Activated naive CD4-positive, alpha-beta T cell treated with anti-CD3 and anti-CD28 coated beads, Interleukin-2, amount 50 U/mL, for 24 hours (primary cell): ENCODE data around the gene JAML.

Experiments used
- H3K27ac Mint-ChIP-seq: one replicate; pipeline ENCODE4 v1.8.0; 2021; ENCODE audit warnings: mild to moderate bottlenecking, mixed read lengths
- H3K27me3 Mint-ChIP-seq: one replicate; pipeline ENCODE4 v1.8.0; 2021; ENCODE audit warnings: mixed read lengths
- H3K36me3 Mint-ChIP-seq: one replicate; pipeline ENCODE4 v1.8.0; 2021; ENCODE audit warnings: mixed read lengths
- H3K4me1 Mint-ChIP-seq: one replicate; pipeline ENCODE4 v1.8.0; 2021; ENCODE audit warnings: mixed read lengths
- H3K4me3 Mint-ChIP-seq: one replicate; pipeline ENCODE4 v1.8.0; 2021; ENCODE audit warnings: mild to moderate bottlenecking, mixed read lengths
- H3K9me3 Mint-ChIP-seq: one replicate; pipeline ENCODE4 v1.8.0; 2021; ENCODE audit warnings: mixed read lengths

JAML gene

GRCh38 chr11:118156531-118157185 lies 68.2 kb downstream of the JAML start:
- Mint-ChIP-seq H3K4me3 (no peak overlapping the region), H3K4me1 (peaks cover 11% of the 10 kb centered on the region), H3K9me3 (no peaks in the 10 kb centered on the region), H3K27me3 (peaks cover 33% of the 10 kb centered on the region), H3K36me3 (no peaks in the 10 kb centered on the region), H3K27ac (no peak overlapping the region)

- H3K27me3 Mint-ChIP-seq = peaks cover 37% of the 10 kb centered on the region
- H3K9me3 Mint-ChIP-seq = no peaks in the 10 kb centered on the region
- H3K4me3 Mint-ChIP-seq = no peak overlapping the region
- peaks cover 11% of the 10 kb centered on the region for H3K4me1 Mint-ChIP-seq
- H3K36me3 Mint-ChIP-seq = no peaks in the 10 kb centered on the region
- H3K27ac Mint-ChIP-seq = no peak overlapping the region
Observed at GRCh38 chr11:118155776-118156530, 68.9 kb downstream of the JAML start.

GRCh38 chr11:118154641-118155040 lies 70.2 kb downstream of the JAML start:
- Mint-ChIP-seq H3K36me3 (no peaks in the 10 kb centered on the region), H3K9me3 (no peaks in the 10 kb centered on the region), H3K27me3 (peaks cover 37% of the 10 kb centered on the region), H3K27ac (no peak overlapping the region), H3K4me3 (no peak overlapping the region), H3K4me1 (peaks cover 11% of the 10 kb centered on the region)

GRCh38 chr11:118153976-118154375 lies 70.8 kb downstream of the JAML start:
- Mint-ChIP-seq H3K27me3 (peaks cover 37% of the 10 kb centered on the region), H3K4me1 (peaks cover 11% of the 10 kb centered on the region), H3K36me3 (no peaks in the 10 kb centered on the region), H3K4me3 (peak overlapping the region; percentile 68), H3K9me3 (no peaks in the 10 kb centered on the region), H3K27ac (no peak overlapping the region)

- no peaks in the 10 kb centered on the region for H3K9me3 Mint-ChIP-seq
- peak overlapping the region; percentile 68 for H3K4me3 Mint-ChIP-seq
- H3K27ac Mint-ChIP-seq = no peak overlapping the region
- H3K4me1 Mint-ChIP-seq = peaks cover 11% of the 10 kb centered on the region
- no peaks in the 10 kb centered on the region for H3K36me3 Mint-ChIP-seq
- peaks cover 35% of the 10 kb centered on the region for H3K27me3 Mint-ChIP-seq
Observed at GRCh38 chr11:118153516-118153915, 71.3 kb downstream of the JAML start.

- peaks cover 11% of the 10 kb centered on the region for H3K4me1 Mint-ChIP-seq
- no peak within 1 kb of the TSS for H3K27ac Mint-ChIP-seq
- no peaks in the 10 kb centered on the region for H3K9me3 Mint-ChIP-seq
- peaks cover 34% of the 10 kb centered on the region for H3K27me3 Mint-ChIP-seq
- peak within 1 kb of the TSS; percentile 68 for H3K4me3 Mint-ChIP-seq
- no peaks in the 10 kb centered on the region for H3K36me3 Mint-ChIP-seq
Observed at GRCh38 chr11:118152552-118153471, 72.0 kb downstream of the JAML start, which contains the start of gene SCN4B. TSS of gene SCN4B (minus strand) at chr11:118152823. CDS start at chr11:118152673, 150 bp downstream.

GRCh38 chr11:118152020-118152551 lies 72.7 kb downstream of the JAML start:
- H3K27me3 Mint-ChIP-seq = peaks cover 34% of the 10 kb centered on the region
- H3K9me3 Mint-ChIP-seq = no peaks in the 10 kb centered on the region
- H3K4me1 Mint-ChIP-seq = peaks cover 11% of the 10 kb centered on the region
- no peaks in the 10 kb centered on the region for H3K36me3 Mint-ChIP-seq
- H3K4me3 Mint-ChIP-seq = peak overlapping the region; percentile 39
- H3K27ac Mint-ChIP-seq = no peak overlapping the region

GRCh38 chr11:118151431-118151830 lies 73.4 kb downstream of the JAML start:
- peaks cover 7% of the 10 kb centered on the region for H3K4me1 Mint-ChIP-seq
- H3K36me3 Mint-ChIP-seq = no peaks in the 10 kb centered on the region
- no peak overlapping the region for H3K4me3 Mint-ChIP-seq
- no peak overlapping the region for H3K27ac Mint-ChIP-seq
- no peaks in the 10 kb centered on the region for H3K9me3 Mint-ChIP-seq
- H3K27me3 Mint-ChIP-seq = peaks cover 30% of the 10 kb centered on the region

- H3K9me3 Mint-ChIP-seq = no peaks in the 10 kb centered on the region
- H3K27me3 Mint-ChIP-seq = peaks cover 22% of the 10 kb centered on the region
- H3K4me1 Mint-ChIP-seq = peaks cover 9% of the 10 kb centered on the region
- H3K27ac Mint-ChIP-seq = no peak overlapping the region
- H3K4me3 Mint-ChIP-seq = no peak overlapping the region
- no peaks in the 10 kb centered on the region for H3K36me3 Mint-ChIP-seq
Observed at GRCh38 chr11:118149493-118149892, 75.3 kb downstream of the JAML start.

GRCh38 chr11:118148856-118149255 lies 76.0 kb downstream of the JAML start:
- Mint-ChIP-seq H3K9me3 (no peaks in the 10 kb centered on the region), H3K36me3 (no peaks in the 10 kb centered on the region), H3K4me1 (peaks cover 8% of the 10 kb centered on the region), H3K4me3 (no peak overlapping the region), H3K27me3 (peaks cover 21% of the 10 kb centered on the region), H3K27ac (peak overlapping the region; percentile 41)

- H3K4me3 Mint-ChIP-seq = no peak overlapping the region
- no peaks in the 10 kb centered on the region for H3K36me3 Mint-ChIP-seq
- peaks cover 20% of the 10 kb centered on the region for H3K27me3 Mint-ChIP-seq
Observed at GRCh38 chr11:118148240-118148639, 76.6 kb downstream of the JAML start.

GRCh38 chr11:118147502-118147901 lies 77.3 kb downstream of the JAML start:
- Mint-ChIP-seq H3K27me3 (peaks cover 25% of the 10 kb centered on the region), H3K4me3 (no peak overlapping the region), H3K36me3 (no peaks in the 10 kb centered on the region), H3K9me3 (no peaks in the 10 kb centered on the region), H3K27ac (peak overlapping the region; percentile 26), H3K4me1 (peaks cover 4% of the 10 kb centered on the region)

More at GRCh38 chr11:118148240-118148639, 76.6 kb downstream of the JAML start:
- no peak overlapping the region for H3K27ac Mint-ChIP-seq
- H3K4me1 Mint-ChIP-seq = peaks cover 4% of the 10 kb centered on the region
- H3K9me3 Mint-ChIP-seq = no peaks in the 10 kb centered on the region

- Mint-ChIP-seq H3K4me1 (peaks cover 4% of the 10 kb centered on the region), H3K27me3 (peaks cover 34% of the 10 kb centered on the region), H3K27ac (no peak overlapping the region), H3K9me3 (no peaks in the 10 kb centered on the region), H3K4me3 (peak overlapping the region; percentile 84), H3K36me3 (no peaks in the 10 kb centered on the region)
Observed at GRCh38 chr11:118146554-118146953, 78.3 kb downstream of the JAML start.

GRCh38 chr11:118145285-118146227 lies 79.3 kb downstream of the JAML start:
- no peaks in the 10 kb centered on the region for H3K36me3 Mint-ChIP-seq
- peak overlapping the region; percentile 84 for H3K4me3 Mint-ChIP-seq
- peaks cover 4% of the 10 kb centered on the region for H3K4me1 Mint-ChIP-seq
- H3K27ac Mint-ChIP-seq = no peak overlapping the region
- H3K9me3 Mint-ChIP-seq = no peaks in the 10 kb centered on the region
- peaks cover 33% of the 10 kb centered on the region for H3K27me3 Mint-ChIP-seq
